DOHH2 (cell line): ENCODE results near the gene HIVEP3.

Experiments used
- CTCF ChIP-seq: fragments of 200-600 bp; sonication (generic); IDR thresholded peaks from one replicate; pipeline ENCODE4 v1.5.1; 2014; ENCODE audit warnings: antibody characterized with exemption, mild to moderate bottlenecking, low read depth, low read length; ENCODE audit not compliant: poor library complexity, severe bottlenecking
- EZH2phosphoT487 ChIP-seq: fragments of 200-600 bp; sonication (generic); IDR thresholded peaks from 2 replicates; pipeline ENCODE4 v1.6.1; 2017; ENCODE audit warnings: borderline replicate concordance, mild to moderate bottlenecking, antibody characterized with exemption, low read length, moderate library complexity, mixed read lengths

- no peak for TF ChIP-seq CTCF
- TF ChIP-seq EZH2phosphoT487 = no peak
These were observed 35.2 kb downstream of the HIVEP3 start for GRCh38 chr1:41883507-41883906.
